HuH-7.5 (cell line): ENCODE results near the gene SFN.
"Not testable (repeated sequence)": the region's sequence is repeated elsewhere in the genome, so short reads cannot be mapped to it uniquely, and the experiment has no call there.

Source experiments
- DNase-seq: peaks from one replicate; pipeline ENCODE4 v3.0.0; 2011; ENCODE audit warnings: low spot score

Gene SFN

DNA sequence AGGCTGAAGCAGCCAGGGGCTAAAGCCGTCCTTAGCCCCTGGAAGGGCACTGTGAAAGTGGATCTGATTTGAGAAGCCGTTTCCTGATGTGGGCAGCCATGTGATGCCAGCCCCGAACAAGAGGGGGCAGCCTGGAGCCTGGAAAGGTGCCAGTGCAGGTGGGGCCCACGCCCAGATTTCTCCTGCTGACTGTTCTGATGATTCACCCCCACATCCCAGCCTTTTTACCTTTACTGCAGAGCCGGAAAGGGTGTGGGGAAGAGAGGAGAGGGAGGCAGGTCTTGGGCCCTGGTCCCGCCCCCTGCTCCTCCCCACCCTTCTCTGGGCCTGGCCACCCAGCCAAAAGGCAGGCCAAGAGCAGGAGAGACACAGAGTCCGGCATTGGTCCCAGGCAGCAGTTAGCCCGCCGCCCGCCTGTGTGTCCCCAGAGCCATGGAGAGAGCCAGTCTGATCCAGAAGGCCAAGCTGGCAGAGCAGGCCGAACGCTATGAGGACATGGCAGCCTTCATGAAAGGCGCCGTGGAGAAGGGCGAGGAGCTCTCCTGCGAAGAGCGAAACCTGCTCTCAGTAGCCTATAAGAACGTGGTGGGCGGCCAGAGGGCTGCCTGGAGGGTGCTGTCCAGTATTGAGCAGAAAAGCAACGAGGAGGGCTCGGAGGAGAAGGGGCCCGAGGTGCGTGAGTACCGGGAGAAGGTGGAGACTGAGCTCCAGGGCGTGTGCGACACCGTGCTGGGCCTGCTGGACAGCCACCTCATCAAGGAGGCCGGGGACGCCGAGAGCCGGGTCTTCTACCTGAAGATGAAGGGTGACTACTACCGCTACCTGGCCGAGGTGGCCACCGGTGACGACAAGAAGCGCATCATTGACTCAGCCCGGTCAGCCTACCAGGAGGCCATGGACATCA lies at the start of gene SFN:
Gene SFN (plus strand): TSS at position 369 of the 904 bp plus-strand sequence. CDS start 64 bp downstream, at position 433.
- DNase-seq, result peak; percentile 60

DNA sequence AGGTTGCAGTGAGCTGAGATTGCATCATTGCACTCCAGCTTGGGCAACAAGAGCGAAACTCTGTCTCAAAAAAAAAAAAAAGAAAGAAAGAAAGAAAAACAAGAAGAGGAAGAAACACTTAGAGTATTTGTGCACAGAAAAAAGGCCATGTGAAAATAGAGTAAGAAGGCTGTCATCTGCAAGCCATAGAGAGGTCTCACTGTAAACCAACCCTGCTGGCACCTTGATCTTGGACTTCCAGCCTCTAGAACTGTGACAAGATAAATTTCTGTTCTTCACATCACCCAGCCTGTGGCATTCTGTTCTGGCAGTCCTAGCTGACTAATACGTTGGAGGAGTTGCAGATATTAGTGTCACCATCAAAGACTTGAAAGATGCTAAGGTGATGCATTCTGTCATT lies 48.6 kb upstream of the SFN start:
- no peak for DNase-seq

DNA sequence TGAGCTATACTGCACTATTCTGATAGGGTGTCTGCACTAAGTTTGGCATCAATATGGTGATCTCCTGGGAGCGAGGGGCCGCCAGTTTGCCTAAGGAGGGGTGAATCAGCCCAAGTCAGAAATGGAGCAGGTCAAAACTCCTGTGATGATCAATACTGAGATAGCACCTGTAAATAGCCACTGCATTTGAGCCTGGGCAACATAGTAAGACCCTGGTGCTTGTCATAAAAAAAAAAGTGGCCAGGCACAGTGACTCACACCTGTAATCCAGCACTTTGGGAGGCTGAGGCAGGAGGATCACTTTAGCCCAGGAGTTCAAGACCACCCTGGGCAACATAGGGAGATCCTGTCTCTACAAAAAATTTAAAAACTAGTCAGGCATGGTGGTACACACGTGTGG lies 48.1 kb upstream of the SFN start:
- DNase-seq, result no peak

DNA sequence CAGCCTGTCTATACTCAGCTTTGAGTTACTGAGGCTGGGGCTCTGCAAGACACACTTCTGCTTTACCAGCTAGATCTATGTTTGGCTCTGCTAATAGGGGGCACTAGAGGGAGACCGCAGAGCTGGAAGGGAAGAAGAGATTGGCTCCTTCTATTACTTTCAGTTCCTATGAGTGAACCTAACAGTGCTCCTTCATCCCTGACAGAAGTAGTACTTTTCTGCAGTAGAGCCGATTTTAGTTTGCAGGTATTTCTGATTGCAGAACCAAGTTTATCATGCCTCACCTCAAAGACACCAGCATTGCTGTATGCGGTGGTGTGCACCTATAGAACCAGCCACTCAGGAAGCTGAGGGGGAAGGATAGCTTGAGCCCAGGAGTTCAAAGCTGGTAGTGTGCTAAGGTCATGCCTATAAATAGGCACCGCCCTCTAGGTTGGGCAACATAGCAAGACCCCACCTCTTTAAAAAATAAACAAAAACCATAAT lies 42.1 kb upstream of the SFN start:
- no peak for DNase-seq

DNA sequence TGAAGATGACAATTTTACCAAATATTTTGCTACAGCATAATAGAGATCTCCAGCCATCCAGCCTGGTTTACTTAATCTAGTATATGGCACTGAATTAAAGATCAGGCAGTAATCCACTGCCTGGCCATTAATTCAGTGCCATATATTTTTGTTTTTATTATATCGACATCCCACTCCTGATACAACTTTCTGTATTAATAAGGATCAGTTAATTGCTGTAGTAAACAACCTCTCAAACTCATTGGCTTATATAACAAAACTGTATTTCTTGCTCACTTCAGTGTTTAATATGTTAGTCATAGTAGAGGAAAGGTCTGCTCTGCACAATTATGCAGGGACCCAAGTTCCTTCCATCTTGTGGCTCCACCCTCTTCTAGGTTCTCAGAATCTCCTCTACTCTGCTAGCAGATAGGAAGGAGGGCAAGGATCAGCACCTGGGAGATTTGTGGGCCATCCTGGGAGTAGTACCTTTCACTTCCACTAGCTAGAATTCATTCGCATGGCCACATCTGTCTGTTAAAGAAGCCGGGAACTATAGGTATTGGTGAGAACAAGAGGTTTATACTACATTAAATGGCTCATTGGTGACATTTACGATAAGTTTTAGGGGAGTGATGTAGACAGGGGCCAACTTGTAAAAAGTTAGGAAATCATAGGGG lies 40.1 kb upstream of the SFN start:
- no peak for DNase-seq

DNA sequence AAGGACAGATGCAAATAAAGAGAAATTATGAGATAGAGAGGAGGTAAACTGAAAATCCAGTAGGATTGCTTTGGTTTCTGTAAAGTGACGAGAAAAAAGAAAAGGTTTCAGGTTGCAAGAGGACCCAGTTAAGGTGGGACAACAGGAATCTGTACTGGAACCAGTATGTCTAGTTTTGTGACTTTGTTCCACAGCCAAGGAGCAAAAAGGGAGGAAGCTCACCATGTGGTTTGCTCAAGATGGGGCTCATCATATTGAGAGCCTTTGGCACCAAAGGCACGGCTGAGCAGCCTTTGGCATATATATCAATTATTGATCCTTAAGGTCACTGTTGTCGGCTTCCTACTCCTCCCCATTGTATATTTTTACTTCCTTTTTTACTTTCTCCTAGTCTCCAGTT lies 38.2 kb upstream of the SFN start:
- DNase-seq, result no peak

DNA sequence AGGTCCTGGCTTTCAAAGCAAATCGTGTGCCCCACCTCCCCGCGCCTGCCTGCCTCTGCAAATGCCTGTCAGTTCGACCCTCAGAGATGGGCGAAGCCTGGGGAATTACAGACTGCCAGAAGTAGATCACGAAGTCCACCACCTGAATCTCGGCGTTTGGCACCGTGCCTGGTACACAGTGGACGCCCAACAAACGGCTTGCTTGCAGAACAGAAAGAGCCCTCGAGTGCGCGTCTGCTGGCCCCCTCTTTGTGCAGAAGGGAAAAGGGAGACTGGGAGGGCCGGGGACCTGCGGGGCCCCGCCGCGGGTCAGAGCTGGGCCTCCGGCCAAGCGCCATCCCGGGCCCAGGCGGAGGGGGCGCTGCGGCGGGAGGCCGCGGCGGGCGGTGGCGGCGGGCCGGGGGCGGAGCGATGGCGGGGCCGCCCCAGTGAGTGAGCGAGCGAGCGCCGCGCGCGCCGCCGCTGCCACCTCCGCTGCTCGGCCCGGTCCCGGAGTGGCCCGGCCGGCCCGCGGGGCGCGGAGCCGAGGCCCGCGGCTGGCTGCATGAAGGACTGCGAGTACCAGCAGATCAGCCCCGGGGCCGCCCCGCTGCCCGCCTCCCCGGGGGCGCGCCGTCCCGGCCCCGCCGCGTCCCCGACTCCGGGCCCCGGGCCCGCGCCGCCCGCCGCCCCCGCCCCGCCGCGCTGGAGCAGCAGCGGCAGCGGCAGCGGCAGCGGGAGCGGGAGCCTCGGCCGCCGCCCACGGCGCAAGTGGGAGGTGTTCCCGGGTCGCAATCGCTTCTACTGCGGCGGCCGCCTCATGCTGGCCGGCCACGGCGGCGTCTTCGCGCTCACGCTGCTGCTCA lies 36.5 kb upstream of the SFN start, which contains the start of gene ZDHHC18:
Gene ZDHHC18 (plus strand): TSS at position 428 of the 845 bp plus-strand sequence. CDS start 117 bp downstream, at position 545.
- peak; percentile 80 for DNase-seq

DNA sequence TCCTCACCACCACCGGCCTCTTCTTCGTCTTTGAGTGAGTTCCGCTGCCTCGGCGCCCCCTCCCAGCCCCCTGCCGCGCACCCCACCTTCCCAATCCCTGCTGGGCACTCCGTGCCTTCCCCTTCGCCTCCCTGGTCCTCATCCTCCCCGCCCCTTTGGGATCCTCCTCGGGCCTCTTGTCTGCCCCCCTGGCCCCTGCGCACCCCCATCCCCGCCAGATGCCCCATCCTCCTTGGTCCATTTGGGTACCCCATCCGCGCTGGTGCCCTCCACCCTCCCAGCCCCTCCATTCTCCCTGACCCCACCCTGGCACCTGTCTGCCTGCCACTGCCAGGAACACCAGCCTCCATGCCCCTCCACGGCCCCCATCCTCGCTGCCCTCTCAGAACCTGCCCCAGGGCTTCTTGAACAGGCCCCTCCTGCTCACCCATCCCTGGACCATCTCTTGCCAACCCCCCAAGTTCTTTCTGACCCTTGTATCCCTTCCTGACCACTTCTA lies 35.8 kb upstream of the SFN start:
- no peak for DNase-seq

DNA sequence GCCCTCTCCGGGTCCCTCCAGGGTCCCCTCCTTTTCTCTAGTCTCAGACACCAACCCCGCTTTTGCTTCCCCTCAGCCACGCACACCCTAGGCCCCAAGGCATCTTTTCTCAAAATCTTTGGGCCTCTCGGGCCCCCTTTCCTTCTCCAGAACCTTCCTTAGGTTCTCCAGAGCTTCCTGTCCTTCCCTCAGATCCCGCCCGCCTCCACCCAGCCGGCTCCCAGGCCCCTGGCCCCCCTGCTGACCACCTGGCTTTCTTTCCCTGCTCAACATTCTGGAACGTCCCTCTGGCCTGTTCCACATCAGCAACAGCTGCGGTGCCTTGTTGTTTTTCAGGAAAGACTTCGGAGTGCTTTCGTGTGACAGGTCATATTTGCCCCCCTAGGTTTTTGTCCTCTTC lies 35.3 kb upstream of the SFN start:
- DNase-seq, result no peak

DNA sequence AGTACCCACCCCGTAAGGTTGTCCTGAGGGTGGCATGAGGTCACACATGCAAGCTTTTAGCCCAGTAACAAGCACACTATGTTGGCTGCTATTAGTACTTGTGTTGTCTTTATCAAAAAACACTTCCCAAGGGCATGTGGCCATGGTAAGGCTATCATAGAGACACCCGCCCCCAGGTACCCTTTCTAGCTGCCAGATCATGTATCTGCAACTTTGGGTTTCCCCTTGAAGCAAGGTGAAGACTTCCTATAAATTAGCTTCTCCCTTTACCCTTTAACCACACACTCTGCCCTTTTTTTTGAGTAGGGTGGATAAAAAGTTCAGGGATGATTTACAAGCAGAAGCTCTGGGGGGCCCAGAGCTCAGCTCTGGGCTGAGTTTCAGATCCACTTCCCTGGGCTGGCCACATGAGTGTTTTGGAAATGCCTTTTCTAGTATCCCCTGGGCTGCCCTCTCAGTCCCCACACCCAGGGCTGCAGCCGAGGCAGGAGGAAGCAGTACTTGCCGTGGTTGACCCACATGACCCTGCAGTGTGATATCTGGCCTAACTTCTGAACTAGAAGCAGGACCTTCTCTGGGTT lies 34.4 kb upstream of the SFN start:
- DNase-seq, result no peak

DNA sequence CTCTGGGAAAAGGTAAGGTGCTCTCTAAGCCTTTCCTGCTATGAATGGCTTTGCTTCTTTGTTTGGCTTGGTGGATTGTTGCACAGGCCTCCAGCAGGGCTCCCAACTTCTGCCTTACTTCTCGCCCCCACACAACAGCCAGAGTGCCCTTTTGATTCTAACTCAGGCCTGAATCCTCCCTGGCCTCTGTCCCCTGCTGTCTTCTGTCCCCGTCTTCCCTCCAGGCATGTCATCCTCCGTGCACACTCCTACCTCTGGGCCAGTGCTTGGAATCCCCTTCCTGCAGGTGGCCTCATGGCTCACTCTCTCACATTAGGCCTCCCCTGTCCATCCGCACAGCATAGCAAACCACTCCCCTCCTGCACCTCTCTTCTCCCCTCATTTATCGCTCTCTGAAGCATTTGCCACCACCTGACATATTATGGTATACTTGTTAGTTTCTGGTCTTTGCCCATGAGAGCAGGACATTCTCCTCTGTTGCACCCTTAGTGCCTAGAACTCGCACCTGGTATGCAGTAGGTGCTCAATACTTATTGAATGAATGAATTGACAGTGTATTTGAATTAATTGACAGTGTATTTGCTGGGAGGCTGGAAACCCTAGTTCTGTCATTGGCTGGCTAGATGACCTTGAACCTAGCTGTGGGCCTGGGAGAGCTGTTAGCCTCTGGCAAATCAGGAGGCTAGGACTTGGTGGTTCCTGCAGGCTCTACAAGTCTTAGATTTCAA lies 33.6 kb upstream of the SFN start:
- no peak for DNase-seq

DNA sequence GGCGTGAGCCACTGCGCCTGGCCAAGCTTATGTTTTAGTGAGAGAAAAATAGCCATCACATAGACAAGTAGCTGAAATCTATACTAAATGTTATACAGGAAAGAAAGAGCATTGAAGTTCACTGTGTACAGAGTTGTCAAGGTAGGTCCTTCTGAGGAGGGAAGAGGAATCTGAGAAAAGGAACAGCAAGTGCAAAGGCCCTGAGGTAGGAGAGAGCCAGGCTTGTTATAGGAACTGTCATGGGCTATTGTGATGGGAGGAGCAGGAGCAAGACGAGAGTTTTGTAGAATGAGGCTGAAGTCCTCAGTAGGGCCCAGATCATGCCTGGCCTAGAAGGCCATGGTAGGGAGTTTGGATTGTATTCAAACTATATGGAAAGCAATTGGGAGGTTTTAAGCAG lies 31.9 kb upstream of the SFN start:
- no peak for DNase-seq

DNA sequence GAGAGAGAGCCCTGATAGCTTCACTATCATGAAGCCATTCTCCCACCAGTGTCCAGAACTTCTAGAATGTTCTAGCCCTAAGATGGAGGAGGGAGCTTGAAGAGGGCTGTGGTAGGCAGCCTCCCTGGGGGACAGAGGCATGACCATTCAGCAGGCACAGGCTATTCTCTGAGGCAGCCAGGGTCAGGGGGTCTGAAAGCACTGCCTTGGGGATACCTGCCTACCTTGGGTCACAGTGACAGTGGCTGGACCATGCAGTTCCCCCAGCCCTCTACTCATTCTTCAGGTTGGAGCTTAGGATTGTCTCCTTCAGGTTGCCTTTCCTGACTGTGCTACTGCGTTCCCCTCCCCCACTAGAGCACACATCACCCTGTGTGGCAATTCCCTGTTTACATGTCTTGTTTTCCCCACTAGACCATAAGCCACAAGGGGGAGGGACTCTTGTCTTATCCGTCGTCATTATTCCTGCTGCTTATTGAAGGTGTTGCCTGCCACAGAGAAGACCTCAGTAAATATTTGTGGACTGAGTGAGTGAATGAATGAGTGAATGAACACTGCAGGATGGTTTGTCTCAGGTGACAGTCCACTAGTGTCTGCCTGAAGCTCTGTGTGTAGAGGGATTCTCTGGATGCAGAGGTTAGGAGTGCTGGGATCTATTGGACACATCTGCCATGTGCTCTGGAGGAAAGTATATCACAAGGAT lies 31.3 kb upstream of the SFN start:
- peak; percentile 64 for DNase-seq

DNA sequence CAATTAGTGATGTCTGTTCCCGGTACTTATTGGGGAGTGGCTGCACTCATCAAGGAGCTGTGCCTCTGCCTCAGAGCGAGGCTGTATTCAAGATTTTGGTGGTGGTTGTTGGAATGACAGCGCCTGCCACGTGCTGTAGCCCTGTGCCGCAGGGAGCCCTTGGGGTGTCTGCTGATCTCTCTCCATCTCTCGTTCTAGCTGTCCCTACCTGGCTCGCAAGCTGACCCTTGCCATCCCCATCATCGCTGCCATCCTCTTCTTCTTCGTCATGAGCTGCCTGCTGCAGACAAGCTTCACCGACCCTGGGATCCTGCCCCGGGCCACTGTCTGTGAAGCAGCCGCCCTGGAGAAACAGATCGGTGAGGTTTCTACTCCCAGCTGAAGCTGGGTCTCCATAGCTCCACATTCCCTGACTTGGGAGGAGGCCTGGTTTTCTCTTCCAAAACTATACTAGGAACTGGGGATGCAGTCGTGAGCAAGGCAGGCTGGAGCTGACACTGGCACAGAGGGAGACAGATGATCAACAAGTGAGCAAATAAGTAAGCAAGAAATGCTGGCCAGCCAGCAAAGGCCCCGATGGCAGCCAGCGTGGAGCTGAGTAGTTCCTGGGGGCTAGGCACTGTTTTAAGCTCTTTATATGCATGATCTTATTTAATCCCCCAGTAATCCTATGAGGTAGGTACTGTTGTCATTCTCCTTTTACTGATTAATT lies 30.5 kb upstream of the SFN start:
- no peak for DNase-seq

DNA sequence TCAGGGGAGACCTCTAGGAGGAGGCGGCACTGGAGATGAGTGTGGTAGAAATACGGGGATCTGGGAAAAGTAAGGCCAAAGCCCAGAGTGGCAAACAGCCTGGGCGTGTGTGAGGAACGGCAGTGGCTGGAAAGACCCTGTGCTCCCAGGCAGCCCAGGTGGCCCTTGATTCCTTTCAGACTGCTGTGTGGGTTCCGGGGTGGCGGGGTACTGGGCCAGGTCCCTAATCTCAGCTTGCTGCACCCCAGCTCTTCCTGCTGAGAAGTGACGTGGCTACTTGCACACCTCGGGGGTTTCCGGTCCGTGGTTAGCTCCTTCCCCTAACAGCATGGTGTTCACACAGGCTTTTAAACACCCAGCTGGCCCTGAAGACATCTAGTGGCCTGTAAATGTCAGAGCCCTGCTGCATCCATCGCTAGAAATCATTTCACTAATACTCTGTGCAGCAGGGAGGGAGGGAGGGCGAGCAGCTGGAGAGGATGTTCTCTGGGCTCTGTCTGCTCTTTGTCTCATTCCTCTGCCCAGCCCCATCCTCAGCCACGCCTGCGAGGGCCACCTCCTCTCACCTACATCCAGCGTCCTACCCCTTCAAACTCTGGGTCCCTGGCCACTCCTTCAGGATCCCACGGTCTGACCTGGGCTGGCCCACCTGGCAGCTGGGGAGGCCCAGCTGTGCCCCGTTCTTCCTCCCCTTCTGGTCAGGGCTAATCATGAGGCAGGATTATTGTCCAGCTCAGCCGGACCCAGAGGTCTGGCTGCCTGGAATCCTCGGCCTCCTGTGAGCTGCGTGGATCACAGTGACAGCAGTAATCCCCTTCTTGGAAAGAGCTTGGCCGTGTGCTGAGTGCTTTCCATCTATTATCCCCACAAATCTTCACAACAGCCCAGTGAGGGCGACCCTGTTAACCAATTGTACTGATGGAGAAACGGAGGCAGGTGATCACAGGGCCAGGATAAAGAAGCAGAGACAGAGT lies 29.2 kb upstream of the SFN start:
- no peak for DNase-seq

DNA sequence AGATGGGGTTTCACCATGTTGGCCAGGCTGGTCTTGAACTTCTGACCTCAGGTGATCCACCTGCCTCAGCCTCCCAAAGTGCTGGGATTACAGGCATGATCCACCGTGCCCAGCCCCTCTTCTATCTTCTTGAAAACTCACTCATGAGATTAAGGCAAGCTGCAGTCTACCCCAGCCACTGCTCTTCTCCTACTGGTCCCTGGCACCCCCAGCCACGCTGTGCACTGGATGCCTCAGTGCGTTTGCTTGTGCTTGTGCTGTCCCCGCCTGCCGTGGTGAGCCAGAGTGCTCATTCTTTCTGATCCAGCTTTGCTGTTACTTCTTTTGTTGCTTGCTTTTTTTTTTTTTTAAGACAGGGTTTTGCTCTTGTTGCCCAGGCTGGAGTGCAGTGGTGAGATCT lies 25.3 kb upstream of the SFN start:
- DNase-seq, result not testable (repeated sequence)

DNA sequence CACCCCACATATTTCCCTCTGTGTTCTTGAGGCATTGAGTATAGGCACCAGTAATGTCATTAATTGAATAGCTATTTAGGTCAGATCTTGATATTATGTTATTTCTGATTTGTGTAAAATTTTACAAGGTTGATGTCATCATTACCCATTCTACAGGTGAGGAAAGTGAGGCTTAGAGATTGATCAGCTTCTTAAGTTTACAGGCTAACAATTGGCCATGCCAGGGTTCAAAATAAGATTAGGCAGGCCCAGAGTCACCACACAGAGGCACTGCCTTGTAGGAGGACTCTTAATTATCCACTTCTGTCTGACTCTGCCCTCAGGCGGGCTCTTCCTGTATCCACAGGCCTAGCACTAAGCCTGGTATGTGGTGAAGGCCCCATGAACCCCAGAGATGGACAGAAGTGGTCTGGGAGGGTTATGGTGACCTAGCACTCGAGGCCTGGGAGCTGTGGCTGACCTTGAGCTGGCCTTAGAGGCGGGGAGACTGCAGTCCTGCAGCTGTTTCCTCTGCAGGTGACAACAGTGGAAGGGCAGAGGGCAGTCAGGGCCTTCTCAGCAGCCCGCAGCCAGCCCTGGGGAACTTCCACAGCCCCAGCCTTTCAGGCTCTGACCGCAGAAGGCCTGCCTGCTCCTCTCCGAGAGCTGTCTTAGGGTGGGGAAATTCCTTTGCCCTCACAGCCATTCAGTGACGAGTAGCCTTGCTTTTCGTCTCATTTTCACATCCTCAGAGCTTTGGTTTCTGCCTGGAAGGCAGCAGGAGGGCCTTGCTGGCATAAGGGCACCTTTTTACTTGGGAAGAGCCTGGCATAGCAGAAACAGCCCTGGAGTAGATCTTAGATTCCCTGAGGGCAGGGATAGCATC lies 24.2 kb upstream of the SFN start:
- no peak for DNase-seq

DNA sequence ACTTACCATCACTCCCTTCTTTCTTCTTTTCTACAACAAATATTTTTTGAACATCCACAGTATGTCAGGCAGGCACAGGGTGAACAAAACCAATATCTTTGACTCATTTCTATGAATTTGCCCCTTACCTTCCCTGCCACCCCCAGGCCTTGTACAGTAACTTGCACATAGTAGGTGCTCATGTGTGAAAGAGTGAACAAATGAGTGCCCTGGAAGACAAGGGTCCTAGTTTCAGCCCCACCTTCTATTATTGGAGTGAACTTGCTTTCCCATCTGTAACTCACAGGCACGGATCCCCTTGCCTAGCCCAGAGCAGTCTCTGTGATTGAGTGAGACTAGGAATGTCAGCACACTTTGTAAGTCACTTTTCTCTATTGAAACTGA lies 23.6 kb upstream of the SFN start:
- DNase-seq, result no peak
